HG03060 (cell line): ENCODE results near the gene FADS3.

Experiments
- ATAC-seq: cut with Tn5 transposase; IDR thresholded peaks from one replicate; pipeline ENCODE4 v1.9.1; 2021; ENCODE audit warnings: low read depth, moderate number of reproducible peaks; ENCODE audit not compliant: unreplicated experiment

Gene FADS3

DNA sequence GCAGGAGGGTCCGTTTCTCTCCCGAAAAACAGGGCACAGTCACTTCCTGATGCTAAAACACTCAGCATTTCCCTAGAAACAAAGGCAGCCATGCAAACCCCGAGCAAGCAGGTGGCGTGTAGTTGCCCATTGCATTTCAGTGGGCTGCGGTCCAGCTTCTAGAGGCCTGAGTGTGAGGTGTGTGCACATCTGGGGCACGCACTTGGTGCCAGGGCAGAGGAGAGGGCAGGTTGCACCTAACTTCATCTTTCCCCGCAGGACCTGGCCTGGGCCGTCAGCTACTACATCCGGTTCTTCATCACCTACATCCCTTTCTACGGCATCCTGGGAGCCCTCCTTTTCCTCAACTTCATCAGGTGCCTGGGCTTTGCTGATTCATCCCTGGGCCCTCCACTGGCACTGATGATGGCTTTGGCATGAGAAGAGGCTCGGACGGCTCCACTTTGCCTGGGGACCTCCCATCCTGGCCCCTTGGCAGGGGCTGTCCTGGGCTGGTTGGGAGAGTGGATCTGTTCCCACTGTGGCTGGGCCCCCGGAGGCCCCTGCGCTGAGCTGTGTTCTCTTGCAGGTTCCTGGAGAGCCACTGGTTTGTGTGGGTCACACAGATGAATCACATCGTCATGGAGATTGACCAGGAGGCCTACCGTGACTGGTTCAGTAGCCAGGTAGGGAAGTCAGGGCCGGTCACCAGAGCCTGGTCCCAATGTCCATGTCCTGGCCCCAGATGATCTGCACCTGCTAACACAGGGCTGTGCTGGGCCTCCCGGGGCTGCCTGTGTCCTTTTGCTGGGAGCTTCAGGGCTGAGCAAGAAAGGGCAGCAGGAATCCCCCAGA, 28.4 kb downstream of the FADS3 start:
- ATAC-seq: no peak

- ATAC-seq: no peak
Measured at GRCh38 chr11:61861634-61862033, 29.7 kb downstream of the FADS3 start.

- no peak for ATAC-seq
Measured at GRCh38 chr11:61860054-61860903, 31.1 kb downstream of the FADS3 start.

GRCh38 chr11:61855939-61856680, 35.2 kb downstream of the FADS3 start:
- ATAC-seq: no peak

GRCh38 chr11:61854966-61855714, 36.2 kb downstream of the FADS3 start:
- no peak for ATAC-seq

DNA sequence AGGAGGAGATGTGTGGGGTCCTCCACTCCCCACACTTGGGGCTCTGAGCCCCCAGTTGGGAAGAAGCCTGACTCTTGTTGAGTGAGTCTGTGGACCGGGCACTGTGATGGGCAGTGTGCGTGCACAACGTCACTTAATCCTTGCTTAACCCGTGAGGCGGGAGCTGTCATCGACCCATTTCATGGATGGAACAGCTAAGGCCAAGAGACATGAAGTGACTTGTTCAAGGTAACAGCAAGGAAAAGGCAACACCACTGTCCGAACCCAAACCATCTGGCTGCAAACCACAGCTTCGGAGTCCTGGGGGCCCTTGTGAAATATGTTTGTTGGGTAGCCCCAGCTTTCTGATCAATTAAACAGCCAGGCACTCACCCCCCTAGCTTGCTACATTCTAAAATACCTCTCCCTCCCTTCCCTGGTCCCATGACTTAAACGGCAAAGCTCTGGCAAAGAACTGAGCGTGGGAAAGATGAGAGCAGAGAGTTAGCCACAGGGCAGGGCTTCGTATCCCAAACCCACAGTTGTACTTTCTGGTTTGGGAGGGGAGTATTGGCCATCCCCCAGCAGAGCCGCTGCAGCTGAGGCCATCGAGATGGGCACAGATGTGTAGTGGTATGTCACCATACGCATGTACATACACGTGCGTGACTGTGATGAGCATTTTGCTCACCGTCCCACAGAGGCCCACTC, 37.0 kb downstream of the FADS3 start:
- ATAC-seq: no peak

DNA sequence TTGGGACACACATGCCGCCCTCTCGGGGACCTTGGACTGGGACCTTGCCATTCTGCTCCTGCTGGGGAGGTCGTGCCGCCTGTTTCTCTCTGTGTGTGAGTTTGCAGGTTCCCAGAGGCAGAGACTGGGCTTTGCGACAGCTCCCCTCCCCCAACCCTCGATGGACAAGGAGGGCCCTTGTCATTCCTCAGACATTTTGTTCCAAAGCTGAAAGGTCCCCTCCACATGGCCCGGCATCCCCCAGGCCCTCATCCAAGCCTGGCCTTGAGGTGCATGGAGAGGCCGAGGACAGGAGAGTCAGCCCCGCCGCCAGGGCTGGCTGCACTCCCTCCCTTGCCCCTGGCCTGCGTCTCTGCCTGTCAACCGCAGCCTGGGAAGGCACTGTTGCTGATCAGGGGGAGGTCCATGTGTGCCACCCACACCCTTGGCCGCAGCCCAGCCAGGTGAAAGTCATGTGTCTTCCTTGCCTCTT, 37.6 kb downstream of the FADS3 start:
- no peak for ATAC-seq

GRCh38 chr11:61851900-61852295, 39.4 kb downstream of the FADS3 start:
- no peak for ATAC-seq

DNA sequence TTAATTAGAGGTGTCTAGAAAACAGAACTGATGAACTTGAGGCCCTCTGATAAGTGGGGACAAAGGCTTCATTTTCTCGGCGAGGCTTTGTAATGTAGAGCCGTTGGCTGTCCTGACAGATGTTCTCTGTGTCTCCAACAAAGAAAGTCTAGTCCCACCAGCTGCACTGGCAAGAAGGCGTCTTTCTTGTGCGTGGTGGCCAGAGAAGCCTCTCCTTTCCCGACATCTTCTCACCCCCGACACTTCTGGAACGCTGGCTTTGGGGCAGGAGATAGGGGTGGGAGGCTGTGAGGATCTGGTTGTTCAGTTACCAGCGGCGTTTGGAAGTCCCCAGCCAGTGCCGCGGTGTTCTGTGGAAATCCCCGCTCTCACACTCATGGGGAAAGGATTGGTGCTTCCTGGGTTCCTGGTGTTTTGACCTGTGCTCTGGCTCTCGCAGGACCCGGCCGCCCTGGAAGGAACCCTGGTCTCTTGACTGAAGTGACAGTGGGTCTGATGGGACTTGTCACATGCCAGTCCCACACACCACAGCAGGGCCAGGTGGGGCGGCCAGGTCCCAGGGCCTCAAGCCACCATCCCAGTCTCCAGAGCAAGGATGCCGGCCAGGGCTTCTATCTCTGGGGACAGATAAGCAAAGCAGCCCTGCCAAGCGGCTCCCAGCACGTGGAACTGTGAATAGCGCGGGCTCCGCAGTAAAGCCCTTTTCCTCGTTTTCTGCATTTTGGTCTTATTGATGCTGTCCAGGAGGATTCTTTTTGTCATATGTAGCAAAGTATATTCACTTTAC, 40.0 kb downstream of the FADS3 start:
- ATAC-seq: no peak

DNA sequence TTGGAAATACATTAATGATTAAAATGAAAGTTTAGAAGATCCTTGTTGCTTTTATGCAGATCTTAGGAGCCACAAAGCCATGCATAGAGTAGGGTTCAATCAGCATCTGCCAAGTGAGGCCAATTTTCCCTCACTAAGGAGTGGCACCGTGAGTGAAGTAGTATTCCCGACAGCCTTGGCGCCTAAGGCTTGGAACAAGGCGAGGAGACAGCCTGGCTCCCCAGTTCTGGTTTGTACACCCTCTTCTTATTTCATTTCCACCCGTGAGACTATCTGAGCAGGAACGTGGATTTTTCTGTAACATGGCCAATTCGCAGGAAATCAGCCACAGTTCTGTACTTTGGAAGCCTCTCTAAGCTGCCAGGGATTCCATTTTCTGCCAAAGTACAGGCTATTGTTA, 40.7 kb downstream of the FADS3 start:
- ATAC-seq: no peak

GRCh38 chr11:61848631-61849030, 42.7 kb downstream of the FADS3 start:
- no peak for ATAC-seq

DNA sequence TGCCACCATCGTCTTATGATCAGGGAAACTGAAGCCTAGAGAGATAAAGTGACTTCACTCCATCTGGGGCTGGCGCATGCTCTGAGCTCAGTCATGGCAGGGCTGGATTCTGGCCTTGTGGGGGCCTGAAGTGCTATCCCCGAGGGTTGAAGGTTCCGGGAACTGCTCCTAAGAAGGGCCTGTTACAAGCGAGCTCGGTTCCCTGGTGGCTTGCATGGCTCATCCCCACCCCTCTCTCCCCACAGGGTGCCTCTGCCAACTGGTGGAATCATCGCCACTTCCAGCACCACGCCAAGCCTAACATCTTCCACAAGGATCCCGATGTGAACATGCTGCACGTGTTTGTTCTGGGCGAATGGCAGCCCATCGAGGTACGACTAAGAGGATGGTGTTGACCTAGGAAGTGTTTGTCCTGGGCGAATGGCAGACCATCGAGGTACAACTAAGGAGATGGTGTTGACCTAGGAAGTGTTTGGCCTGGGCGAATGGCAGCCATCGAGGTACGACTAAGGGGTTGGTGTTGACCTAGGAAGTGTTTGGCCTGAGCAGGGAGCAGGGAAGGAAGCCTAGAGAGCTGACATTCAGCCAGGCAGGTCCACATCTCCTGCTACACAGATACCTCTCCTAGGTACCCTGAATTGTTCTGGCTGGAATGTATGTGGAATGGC, 43.3 kb downstream of the FADS3 start:
- no peak for ATAC-seq

DNA sequence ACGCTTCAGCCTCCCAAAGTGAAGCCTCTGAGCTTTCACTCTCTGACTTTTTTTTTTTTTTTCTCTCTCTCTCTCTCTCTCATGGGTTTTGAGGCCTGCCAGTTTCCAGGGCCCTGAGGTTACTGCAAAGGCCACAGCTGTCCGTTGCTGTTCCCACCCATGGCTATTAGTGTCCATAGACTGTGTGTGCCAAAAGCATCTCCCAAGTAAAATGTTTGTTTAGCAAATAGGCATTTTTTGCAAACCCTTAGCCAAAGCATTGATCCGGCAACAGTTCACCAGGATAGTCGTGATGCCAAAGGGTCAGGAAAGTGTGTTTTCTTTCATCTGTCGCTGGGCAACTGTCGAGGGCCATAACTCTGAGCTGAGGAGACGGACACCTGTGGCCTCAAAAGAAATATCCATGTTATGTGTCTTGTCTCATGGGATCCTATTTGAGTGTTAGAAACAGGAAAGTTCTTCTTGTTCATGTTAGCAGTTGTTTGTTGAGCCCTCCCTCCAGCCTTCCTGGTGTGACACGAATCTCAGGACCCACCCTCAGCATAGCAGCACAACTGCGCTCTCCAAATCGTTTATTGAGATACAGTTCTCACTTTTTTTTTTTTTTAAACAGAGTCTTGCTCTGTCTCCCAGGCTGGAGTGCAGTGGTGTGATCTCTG, 44.9 kb downstream of the FADS3 start:
- ATAC-seq: no peak

DNA sequence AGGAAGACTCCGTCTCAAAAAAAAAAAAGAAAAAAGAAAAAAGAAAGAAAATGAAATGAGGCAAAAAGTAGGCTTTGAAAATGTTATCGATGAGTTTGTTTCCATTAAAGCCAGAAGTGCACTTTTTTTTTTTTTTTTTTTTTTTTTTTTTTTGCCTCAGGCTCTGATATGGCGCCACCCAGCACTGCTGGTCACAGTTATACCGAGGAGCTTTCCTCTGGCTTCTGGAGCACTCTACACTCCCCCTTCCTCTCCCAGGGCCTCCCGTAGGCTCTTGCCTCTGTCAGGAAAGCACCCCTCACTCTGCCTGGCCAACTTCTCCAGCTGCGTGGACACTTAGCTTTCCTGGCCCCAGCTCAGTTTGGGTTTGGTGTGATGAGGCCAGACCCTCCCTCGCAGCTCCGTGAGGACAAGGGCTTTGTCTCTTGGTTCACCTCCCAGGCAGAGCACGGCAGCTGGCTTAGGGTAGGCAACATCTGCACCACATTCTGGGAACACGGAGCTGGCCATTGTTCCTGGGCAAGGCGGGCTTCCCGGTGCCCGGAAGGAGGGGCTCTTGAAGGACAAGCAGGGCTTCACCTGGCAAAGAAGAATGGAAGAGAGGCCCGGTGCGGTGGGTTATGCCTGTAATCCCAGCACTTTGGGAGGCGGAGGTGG, 46.3 kb downstream of the FADS3 start:
- ATAC-seq: no peak

DNA sequence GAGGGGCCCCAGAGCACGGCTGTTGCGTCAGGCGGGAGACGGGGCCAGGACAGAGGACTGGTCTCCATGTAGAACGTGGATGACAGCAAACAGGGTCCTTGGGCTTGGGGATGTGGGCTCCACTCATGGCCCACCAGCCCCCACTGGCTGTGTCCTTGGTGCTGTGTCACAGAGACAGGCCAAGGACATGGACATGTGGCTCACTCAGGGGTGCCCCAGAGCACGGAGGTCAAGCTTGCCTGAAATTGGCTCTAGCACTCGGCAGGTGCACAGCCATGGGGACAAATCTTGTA, 48.9 kb downstream of the FADS3 start:
- no peak for ATAC-seq

DNA sequence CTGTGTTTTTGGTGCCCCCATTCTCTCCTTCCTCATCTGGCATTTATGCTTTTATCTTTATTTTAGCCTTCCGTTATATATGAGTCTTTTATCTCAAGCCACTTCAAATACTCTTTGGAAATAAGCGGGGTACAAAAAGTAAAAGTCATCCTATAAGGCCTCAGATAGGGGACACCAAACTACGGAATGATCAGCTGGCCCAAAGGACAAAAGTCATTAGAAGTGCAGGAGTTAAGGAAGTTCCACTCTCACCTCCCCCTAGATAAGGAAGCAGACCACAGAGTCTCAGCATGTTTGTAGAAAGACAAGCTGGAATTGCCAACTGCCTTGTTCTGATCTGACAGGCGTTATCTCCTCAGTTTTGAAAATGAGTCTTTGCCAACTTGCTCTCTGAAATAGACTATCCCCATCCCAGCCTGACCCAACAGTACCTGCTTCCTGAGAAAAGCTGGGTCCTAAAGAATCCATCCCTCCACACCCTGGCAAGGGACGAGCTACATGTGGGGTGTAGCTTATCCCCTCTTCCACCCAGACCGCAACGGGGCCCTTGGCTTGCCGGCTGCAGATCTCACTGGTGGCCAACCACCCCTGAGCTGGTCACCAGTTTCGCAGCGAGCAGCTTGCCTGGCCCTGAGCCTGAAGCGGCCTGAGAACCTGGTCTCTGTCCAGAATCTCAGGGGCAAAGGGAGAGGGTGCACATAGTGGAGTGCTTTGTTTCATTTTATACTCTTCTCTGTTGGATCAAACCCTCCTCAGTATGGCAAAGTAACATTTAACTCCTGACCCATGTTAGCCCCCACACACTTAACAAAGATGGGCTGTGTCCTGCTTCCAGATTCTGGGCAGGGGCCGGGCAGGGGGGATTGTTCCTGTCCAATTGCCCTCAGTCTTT, 49.5 kb downstream of the FADS3 start:
- no peak for ATAC-seq

DNA sequence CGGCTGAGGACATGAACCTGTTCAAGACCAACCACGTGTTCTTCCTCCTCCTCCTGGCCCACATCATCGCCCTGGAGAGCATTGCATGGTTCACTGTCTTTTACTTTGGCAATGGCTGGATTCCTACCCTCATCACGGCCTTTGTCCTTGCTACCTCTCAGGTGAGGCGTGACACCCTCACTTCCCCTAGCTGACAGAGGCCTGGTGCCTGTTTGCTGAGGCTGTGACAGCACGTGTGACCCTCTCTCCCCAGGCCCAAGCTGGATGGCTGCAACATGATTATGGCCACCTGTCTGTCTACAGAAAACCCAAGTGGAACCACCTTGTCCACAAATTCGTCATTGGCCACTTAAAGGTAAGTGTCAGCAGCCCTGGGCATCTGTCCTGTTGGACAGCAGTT, 51.0 kb downstream of the FADS3 start:
- ATAC-seq: no peak
